Uterus (tissue), 4 donors: ENCODE measurements around the gene MRPL30. TPM values are rescaled to one million over a fixed set of nuclear protein-coding genes. Genes with fewer than 3 reads are reported as not detected.
"Not testable (repeated sequence)": the region's sequence is repeated elsewhere in the genome, so short reads cannot be mapped to it uniquely, and the experiment has no call there.

Experiments used
- DNase-seq, 2 donors: peaks; one replicate each; pipeline ENCODE4 v3.0.0-alpha.2; 2019 to 2020
- H3K27ac ChIP-seq, 2 donors: fragments of 200-600 bp; sonication (generic); 1 replicate in 1 of 2; 2 replicates in 1 of 2; pipeline ENCODE4 v1.5.1; 2016 to 2018
- H3K27me3 ChIP-seq, 2 donors: fragments of 200-600 bp; sonication (generic); one replicate each; pipeline ENCODE4 v1.5.1; 2018 to 2019; ENCODE audit warnings: control low read depth in 1 of 2
- H3K36me3 ChIP-seq, 2 donors: fragments of 200-600 bp; sonication (generic); one replicate each; pipeline ENCODE4 v1.5.1; 2019; ENCODE audit warnings: control low read depth in 1 of 2
- H3K4me1 ChIP-seq, 2 donors: fragments of 200-600 bp; sonication (generic); one replicate each; pipeline ENCODE4 v1.5.1; 2018 to 2019; ENCODE audit warnings: control low read depth in 1 of 2
- H3K4me3 ChIP-seq, 2 donors: fragments of 200-600 bp; sonication (generic); 1 replicate in 1 of 2; 2 replicates in 1 of 2; pipeline ENCODE4 v1.5.1; 2018 to 2019; ENCODE audit warnings: mild to moderate bottlenecking in 1 of 2
- H3K9me3 ChIP-seq, 2 donors: fragments of 200-600 bp; sonication (generic); one replicate each; pipeline ENCODE4 v1.5.1; 2019; ENCODE audit warnings: control low read depth in 1 of 2
- POLR2A ChIP-seq, 2 donors: fragments of 450-650 bp; IDR thresholded peaks; one replicate each; pipeline ENCODE4 v1.6.1; 2016; ENCODE audit warnings: antibody characterized with exemption in 2 of 2, mild to moderate bottlenecking in 1 of 2, moderate library complexity in 1 of 2
- intact Hi-C: fragments of 100-400 bp; cut with DNase I; formaldehyde crosslinking; loops from one replicate; pipeline ENCODE4 v1.15.1; 2023; ENCODE audit warnings: low total_unique reads
- total RNA-seq, 4 donors: library from RNA; depleted of rRNA in 3 of 4; stranded (reverse); fragments of >200 nt in 3 of 4; gene quantifications; one replicate each; pipeline versions ENCODE4 v1.1.0 to v1.2.4, GENCODE V29; 2014 to 2023
- TF ChIP-seq, protein P1 (sequence below), 4 experiments: fragments of 200-600 bp in 2 of 4; fragments of 450-650 bp in 2 of 4; sonication (generic) in 2 of 4; IDR thresholded peaks; one replicate each; pipeline ENCODE4 v1.5.1; 2016 to 2019; ENCODE audit warnings: antibody characterized with exemption in 4 of 4, mild to moderate bottlenecking in 2 of 4, moderate library complexity in 1 of 4
- donor health status: DM: yes; HTN: yes; CAD: no.

The MRPL30 gene
- total RNA-seq, 4 donors from 2014 or later: 27.2 to 47.7 (median 28.8) TPM

GRCh38 chr2:99187011-99187410 lies 6.0 kb downstream of the MRPL30 start:
- Histone ChIP-seq H3K36me3 (peaks cover 0 to 3% of the 10 kb centered on the region in 2 donors), H3K4me1 (peaks cover under 1 to 6% of the 10 kb centered on the region in 2 donors), H3K4me3 (no peak overlapping the region), H3K27me3 (no peaks in the 10 kb centered on the region), H3K27ac (no peak overlapping the region), H3K9me3 (no peaks in the 10 kb centered on the region)
- TF ChIP-seq, protein P1, sequence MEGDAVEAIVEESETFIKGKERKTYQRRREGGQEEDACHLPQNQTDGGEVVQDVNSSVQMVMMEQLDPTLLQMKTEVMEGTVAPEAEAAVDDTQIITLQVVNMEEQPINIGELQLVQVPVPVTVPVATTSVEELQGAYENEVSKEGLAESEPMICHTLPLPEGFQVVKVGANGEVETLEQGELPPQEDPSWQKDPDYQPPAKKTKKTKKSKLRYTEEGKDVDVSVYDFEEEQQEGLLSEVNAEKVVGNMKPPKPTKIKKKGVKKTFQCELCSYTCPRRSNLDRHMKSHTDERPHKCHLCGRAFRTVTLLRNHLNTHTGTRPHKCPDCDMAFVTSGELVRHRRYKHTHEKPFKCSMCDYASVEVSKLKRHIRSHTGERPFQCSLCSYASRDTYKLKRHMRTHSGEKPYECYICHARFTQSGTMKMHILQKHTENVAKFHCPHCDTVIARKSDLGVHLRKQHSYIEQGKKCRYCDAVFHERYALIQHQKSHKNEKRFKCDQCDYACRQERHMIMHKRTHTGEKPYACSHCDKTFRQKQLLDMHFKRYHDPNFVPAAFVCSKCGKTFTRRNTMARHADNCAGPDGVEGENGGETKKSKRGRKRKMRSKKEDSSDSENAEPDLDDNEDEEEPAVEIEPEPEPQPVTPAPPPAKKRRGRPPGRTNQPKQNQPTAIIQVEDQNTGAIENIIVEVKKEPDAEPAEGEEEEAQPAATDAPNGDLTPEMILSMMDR (IDR thresholded peaks at IDR 0.05): no peak
- no peak for TF ChIP-seq POLR2A (IDR thresholded peaks at IDR 0.05)
- no peak for DNase-seq
- intact Hi-C loops: loop anchor here (10.0 kb wide), 1 partner anchor 148 kb away; the partner anchor contains the start of genes EIF5B and TXNDC9

GRCh38 chr2:99188357-99188756 lies 7.4 kb downstream of the MRPL30 start:
- no peaks in the 10 kb centered on the region for H3K9me3 ChIP-seq

DNA sequence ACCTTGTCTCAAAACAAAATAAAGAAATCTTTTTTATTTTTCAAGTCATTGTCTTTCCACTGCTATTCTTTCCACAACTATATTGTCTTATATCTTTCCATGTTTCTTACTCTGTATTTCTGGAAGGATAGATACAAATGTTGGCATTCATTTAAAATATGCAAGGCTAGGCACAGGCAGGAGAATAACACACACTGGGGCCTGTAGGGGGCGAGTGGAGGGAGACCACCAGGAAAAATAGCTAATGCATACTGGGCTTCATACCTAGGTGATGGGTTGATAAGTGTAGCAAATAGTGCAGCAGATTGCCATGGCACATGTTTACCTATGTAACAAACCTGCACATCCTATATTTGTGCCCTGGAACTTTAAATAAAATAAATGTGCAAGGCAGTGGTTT lies 9.6 kb downstream of the MRPL30 start:
- intact Hi-C loops: no loop called here
- H3K27ac ChIP-seq: no peak overlapping the region
- H3K27me3 ChIP-seq: no peaks in the 10 kb centered on the region
- peaks cover 0 to 3% of the 10 kb centered on the region in 2 donors for H3K36me3 ChIP-seq
- no peak for TF ChIP-seq POLR2A (IDR thresholded peaks at IDR 0.05)
- TF ChIP-seq, protein P1 (IDR thresholded peaks at IDR 0.05): no peak
- DNase-seq: no peak
- H3K4me1 ChIP-seq: no peaks in the 10 kb centered on the region
- H3K4me3 ChIP-seq: no peak overlapping the region
- H3K9me3 ChIP-seq: no peaks in the 10 kb centered on the region

More at GRCh38 chr2:99188357-99188756, 7.4 kb downstream of the MRPL30 start:
- Histone ChIP-seq H3K36me3 (peaks cover 0 to 3% of the 10 kb centered on the region in 2 donors), H3K27me3 (no peaks in the 10 kb centered on the region), H3K27ac (no peak overlapping the region), H3K4me3 (no peak overlapping the region), H3K4me1 (no peaks in the 10 kb centered on the region)
- DNase-seq: no peak
- TF ChIP-seq, protein P1 (IDR thresholded peaks at IDR 0.05): no peak
- no peak for TF ChIP-seq POLR2A (IDR thresholded peaks at IDR 0.05)
- intact Hi-C loops: loop anchor here (10.0 kb wide), 1 partner anchor 146 kb away; the partner anchor contains the start of genes EIF5B and TXNDC9

DNA sequence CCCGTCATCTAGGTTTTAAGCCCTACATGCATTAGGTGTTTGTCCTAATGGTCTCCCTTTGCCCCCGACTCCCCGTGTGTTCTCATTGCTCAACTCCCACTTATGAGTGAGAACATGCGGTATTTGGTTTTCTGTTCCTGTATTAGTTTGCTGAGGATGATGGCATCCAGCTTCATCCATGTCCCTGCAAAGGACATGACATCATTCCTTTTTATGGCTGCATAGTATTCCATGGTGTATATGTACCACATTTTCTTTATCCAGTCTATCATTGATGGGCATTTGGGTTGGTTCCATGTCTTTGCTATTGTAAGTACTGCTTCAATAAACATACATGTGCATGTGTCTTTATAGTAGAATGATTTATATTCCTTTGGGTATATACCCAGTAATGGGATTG lies 11.4 kb downstream of the MRPL30 start:
- H3K4me3 ChIP-seq, H3K9me3 ChIP-seq, DNase-seq, intact Hi-C loops, H3K36me3 ChIP-seq, H3K27me3 ChIP-seq, H3K27ac ChIP-seq, H3K4me1 ChIP-seq: not testable (repeated sequence)

DNA sequence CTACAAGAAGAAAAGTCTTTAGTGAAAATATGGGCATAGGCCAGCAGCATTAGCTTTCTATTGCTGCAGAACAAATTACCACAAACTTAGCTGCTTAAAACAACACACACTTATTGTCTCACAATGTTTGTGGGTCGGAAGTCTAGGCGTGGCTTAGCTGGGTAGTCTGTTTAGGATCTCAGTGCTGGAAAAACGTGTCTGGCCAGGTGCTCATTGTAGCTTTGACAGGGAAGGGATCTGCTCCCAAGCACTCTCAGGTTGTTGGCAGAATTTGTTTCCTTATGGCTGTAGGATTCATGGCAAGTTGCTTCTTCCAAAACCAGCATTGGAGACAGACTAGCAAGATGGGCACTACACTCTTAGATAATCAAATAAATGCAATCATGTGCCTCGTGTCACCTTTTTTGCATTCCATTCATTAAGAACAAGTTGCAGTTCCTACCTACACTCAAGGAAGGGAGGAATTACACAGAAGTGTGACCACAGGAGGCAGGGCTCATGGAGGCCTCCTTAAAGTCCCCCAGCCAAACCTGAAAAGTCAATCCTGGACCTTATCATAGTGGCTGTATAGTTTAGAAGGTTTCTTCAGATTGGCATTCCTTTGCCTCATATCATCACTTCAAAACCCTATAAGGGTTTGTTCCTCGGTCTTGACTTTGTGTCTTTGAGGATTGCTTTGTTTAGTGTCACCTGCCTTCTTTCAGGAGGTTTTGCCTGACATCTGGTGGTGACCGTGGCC lies 17.3 kb downstream of the MRPL30 start:
- Histone ChIP-seq H3K27ac (no peak overlapping the region), H3K4me1 (no peaks in the 10 kb centered on the region), H3K9me3 (no peaks in the 10 kb centered on the region), H3K4me3 (no peak overlapping the region), H3K36me3 (no peaks in the 10 kb centered on the region), H3K27me3 (no peaks in the 10 kb centered on the region)
- DNase-seq: no peak
- intact Hi-C loops: no loop called here
- TF ChIP-seq, protein P1 (IDR thresholded peaks at IDR 0.05): no peak
- TF ChIP-seq POLR2A (IDR thresholded peaks at IDR 0.05): no peak
